ENCODE data around the gene SDK1.

- TF ChIP-seq, protein P1, sequence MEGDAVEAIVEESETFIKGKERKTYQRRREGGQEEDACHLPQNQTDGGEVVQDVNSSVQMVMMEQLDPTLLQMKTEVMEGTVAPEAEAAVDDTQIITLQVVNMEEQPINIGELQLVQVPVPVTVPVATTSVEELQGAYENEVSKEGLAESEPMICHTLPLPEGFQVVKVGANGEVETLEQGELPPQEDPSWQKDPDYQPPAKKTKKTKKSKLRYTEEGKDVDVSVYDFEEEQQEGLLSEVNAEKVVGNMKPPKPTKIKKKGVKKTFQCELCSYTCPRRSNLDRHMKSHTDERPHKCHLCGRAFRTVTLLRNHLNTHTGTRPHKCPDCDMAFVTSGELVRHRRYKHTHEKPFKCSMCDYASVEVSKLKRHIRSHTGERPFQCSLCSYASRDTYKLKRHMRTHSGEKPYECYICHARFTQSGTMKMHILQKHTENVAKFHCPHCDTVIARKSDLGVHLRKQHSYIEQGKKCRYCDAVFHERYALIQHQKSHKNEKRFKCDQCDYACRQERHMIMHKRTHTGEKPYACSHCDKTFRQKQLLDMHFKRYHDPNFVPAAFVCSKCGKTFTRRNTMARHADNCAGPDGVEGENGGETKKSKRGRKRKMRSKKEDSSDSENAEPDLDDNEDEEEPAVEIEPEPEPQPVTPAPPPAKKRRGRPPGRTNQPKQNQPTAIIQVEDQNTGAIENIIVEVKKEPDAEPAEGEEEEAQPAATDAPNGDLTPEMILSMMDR (IDR thresholded peaks at IDR 0.05; ENCODE audit: low read depth, low read length): no peak
- no peak for TF ChIP-seq POLR2A (IDR thresholded peaks at IDR 0.05; ENCODE audit: extremely low read depth, insufficient read length)
These were observed 387.8 kb downstream of the SDK1 start for GRCh38 chr7:3688842-3689241.

Data from NB4 (cell line).